HCT116 (cell line): ENCODE data around the gene TTF2. TPM values are rescaled to one million over a fixed set of nuclear protein-coding genes. Genes with fewer than 3 reads are reported as not detected.

Source experiments
- ATAC-seq: fragments of 200-7000 bp; cut with Tn5 transposase; 2 replicates; pipeline ENCODE4 v1.9.1; 2020; ENCODE audit warnings: mild to moderate bottlenecking, moderate library complexity
- BruUV-seq: library from RNA; stranded (reverse); fragments of 400-500 nt; replicated peaks from 2 replicates; lab custom pipeline; 2021; lab: Mats Ljungman, UMichigan
- CTCF ChIA-PET: fragments of 300-600 bp; sonication (Branson Sonifier 250); formaldehyde crosslinking; loops from one replicate; lab custom pipeline; 2021; ENCODE audit warnings: antibody characterized with exemption; lab: Charles Lee
- POLR2A ChIA-PET: fragments of 300-600, 350-600 bp; sonication (Branson Sonifier 250); formaldehyde crosslinking; loops from one replicate; lab custom pipeline; 2021; ENCODE audit warnings: antibody characterized with exemption; lab: Charles Lee
- RAD21 ChIA-PET, 2 experiments: fragments of 300-600 bp; sonication (Branson Sonifier 250); formaldehyde crosslinking; loops; one replicate each; lab custom pipeline; 2023; ENCODE audit warnings: low total read pairs in 2 of 2; ENCODE audit not compliant: uncharacterized antibody in 2 of 2, unreplicated experiment in 2 of 2, low non-redundant PET in 1 of 2; lab: Charles Lee
- DNase-seq: peaks from one replicate; pipeline ENCODE4 v3.0.0-alpha.2; 2010; ENCODE audit warnings: low read depth, low spot score
- H2AFZ ChIP-seq: fragments of 200-600 bp; shearing (Covaris generic), sonication (generic); 2 replicates; pipeline ENCODE4 v1.6.1; 2017; ENCODE audit warnings: low read depth, mixed run types, mixed read lengths, antibody characterized with exemption, low read length; ENCODE audit not compliant: poor library complexity, severe bottlenecking
- H3K27ac ChIP-seq: 2 replicates; pipeline ENCODE4 v1.5.1; 2012; ENCODE audit warnings: low read depth, low read length
- H3K27me3 ChIP-seq: fragments of 200-600 bp; sonication (generic); 2 replicates; pipeline ENCODE4 v1.6.1; 2016; ENCODE audit warnings: mixed run types, low read length, mixed read lengths; ENCODE audit not compliant: insufficient read depth
- H3K36me3 ChIP-seq, 2 experiments: fragments of 200-500 bp in 1 of 2; fragments of 200-600 bp in 1 of 2; sonication (Bioruptor generic) in 1 of 2; sonication (generic) in 1 of 2; 2 replicates each; pipeline versions ENCODE4 v1.5.1 to v1.6.1; 2014 to 2016; ENCODE audit warnings: low read length in 2 of 2, inconsistent platforms in 1 of 2, mixed read lengths in 1 of 2, mixed run types in 1 of 2; ENCODE audit not compliant: insufficient read depth in 2 of 2, control insufficient read depth in 1 of 2
- H3K4me1 ChIP-seq, 2 experiments: fragments of 200-600 bp in 1 of 2; sonication (generic) in 1 of 2; 2 replicates each; pipeline versions ENCODE4 v1.5.1 to v1.6.1; 2012 to 2017; ENCODE audit warnings: low read length in 2 of 2, inconsistent platforms in 1 of 2, mild to moderate bottlenecking in 1 of 2, mixed read lengths in 1 of 2, mixed run types in 1 of 2, moderate library complexity in 1 of 2; ENCODE audit not compliant: insufficient read depth in 2 of 2, control insufficient read depth in 1 of 2
- H3K4me2 ChIP-seq: fragments of 200-600 bp; sonication (generic); 2 replicates; pipeline ENCODE4 v1.6.1; 2017; ENCODE audit warnings: mixed run types, low read length, mixed read lengths
- H3K4me3 ChIP-seq, 2 experiments: fragments of 200-600 bp in 1 of 2; sonication (generic) in 1 of 2; replicated peaks in 1 of 2; 2 replicates each; pipeline ENCODE4 v1.5.1; 2011 to 2016; ENCODE audit warnings: low read length in 2 of 2, control low read depth in 1 of 2, low read depth in 1 of 2, mild to moderate bottlenecking in 1 of 2, mixed read lengths in 1 of 2, mixed run types in 1 of 2
- H3K79me2 ChIP-seq: fragments of 200-600 bp; sonication (generic); 2 replicates; pipeline ENCODE4 v1.6.1; 2017; ENCODE audit warnings: mild to moderate bottlenecking, mixed run types, low read length, moderate library complexity, mixed read lengths; ENCODE audit not compliant: insufficient read depth
- H3K9ac ChIP-seq: fragments of 200-600 bp; sonication (generic); 2 replicates; pipeline ENCODE4 v1.6.1; 2016; ENCODE audit warnings: low read length, mixed read lengths
- H3K9me2 ChIP-seq: fragments of 200-600 bp; sonication (generic), shearing (Covaris generic); 2 replicates; pipeline ENCODE4 v1.6.1; 2017; ENCODE audit warnings: mixed run types, mild to moderate bottlenecking, moderate library complexity; ENCODE audit not compliant: insufficient read depth
- H3K9me3 ChIP-seq, 2 experiments: fragments of 200-500 bp in 1 of 2; fragments of 200-600 bp in 1 of 2; sonication (Bioruptor generic) in 1 of 2; sonication (generic) in 1 of 2; 2 replicates each; pipeline ENCODE4 v1.6.1; 2014 to 2017; ENCODE audit warnings: low read length in 2 of 2, mixed read lengths in 2 of 2, inconsistent platforms in 1 of 2, low read depth in 1 of 2, mild to moderate bottlenecking in 1 of 2, mixed run types in 1 of 2, moderate library complexity in 1 of 2; ENCODE audit not compliant: control insufficient read depth in 1 of 2, insufficient read depth in 1 of 2
- H4K20me1 ChIP-seq: fragments of 200-600 bp; sonication (generic), shearing (Covaris generic); 2 replicates; pipeline ENCODE4 v1.6.1; 2017; ENCODE audit warnings: mixed run types, mild to moderate bottlenecking, moderate library complexity; ENCODE audit not compliant: insufficient read depth
- CBX3 ChIP-seq: IDR thresholded peaks from 2 replicates; pipeline ENCODE4 v1.6.1; 2012; ENCODE audit warnings: low read depth
- CEBPB ChIP-seq: IDR thresholded peaks from 2 replicates; pipeline ENCODE4 v1.6.1; 2012; ENCODE audit warnings: low read depth
- FOSL1 ChIP-seq: IDR thresholded peaks from 2 replicates; pipeline ENCODE4 v1.6.1; 2012; ENCODE audit warnings: low read depth
- JUND ChIP-seq: IDR thresholded peaks from 2 replicates; pipeline ENCODE4 v1.6.1; 2012
- POLR2A ChIP-seq: IDR thresholded peaks from 2 replicates; pipeline ENCODE4 v1.7.0; 2011; ENCODE audit warnings: borderline replicate concordance; ENCODE audit not compliant: insufficient read depth, insufficient read length; ENCODE audit errors: extremely low read depth
- POLR2AphosphoS5 ChIP-seq: IDR thresholded peaks from 2 replicates; pipeline ENCODE4 v1.6.1; 2011; ENCODE audit warnings: mild to moderate bottlenecking, low read depth, low read length, moderate library complexity
- SIN3A ChIP-seq: IDR thresholded peaks from 2 replicates; pipeline ENCODE4 v1.6.1; 2012; ENCODE audit warnings: low read depth
- SP1 ChIP-seq: IDR thresholded peaks from 2 replicates; pipeline ENCODE4 v1.6.1; 2012; ENCODE audit warnings: low read depth
- SRF ChIP-seq: IDR thresholded peaks from 2 replicates; pipeline ENCODE4 v1.6.1; 2012; ENCODE audit warnings: low read depth
- TCF7L2 ChIP-seq: IDR thresholded peaks from 2 replicates; pipeline ENCODE4 v1.7.0; 2011; ENCODE audit warnings: borderline replicate concordance, inconsistent platforms; ENCODE audit not compliant: insufficient read depth, insufficient read length; ENCODE audit errors: extremely low read depth
- YY1 ChIP-seq: IDR thresholded peaks from 2 replicates; pipeline ENCODE4 v1.6.1; 2011; ENCODE audit warnings: low read length, low read depth, moderate library complexity, mild to moderate bottlenecking; ENCODE audit not compliant: insufficient replicate concordance; ENCODE audit errors: extremely low read depth
- ZFX ChIP-seq: fragments of 450-650 bp; IDR thresholded peaks from 2 replicates; pipeline ENCODE4 v1.6.1; 2017
- intact Hi-C: fragments of 100-400 bp; cut with micrococcal nuclease; formaldehyde crosslinking; loops from 2 replicates; pipeline ENCODE4 v1.10.0; 2022
- total RNA-seq: library from RNA; stranded (reverse); gene quantifications from one replicate; pipeline ENCODE4 v1.2.1, GENCODE V29; 2021; ENCODE audit not compliant: unreplicated experiment
- TF ChIP-seq, protein P1 (sequence below): IDR thresholded peaks from 2 replicates; pipeline ENCODE4 v1.6.1; 2012; ENCODE audit warnings: low read depth
- TF ChIP-seq, protein P2 (sequence below): IDR thresholded peaks from 2 replicates; pipeline ENCODE4 v1.6.1; 2012
- TF ChIP-seq, protein P3 (sequence below): IDR thresholded peaks from 2 replicates; pipeline ENCODE4 v1.6.1; 2012
- TF ChIP-seq, protein P4 (sequence below), 3 experiments: fragments of 200-600 bp in 1 of 3; sonication (generic) in 1 of 3; IDR thresholded peaks in 2 of 3; conservative IDR thresholded peaks in 1 of 3; 2 replicates each; pipeline ENCODE4 v1.5.1; 2012 to 2017; ENCODE audit warnings: low read depth in 2 of 3, low read length in 2 of 3, antibody characterized with exemption in 1 of 3, borderline replicate concordance in 1 of 3, control low read depth in 1 of 3, mild to moderate bottlenecking in 1 of 3, mixed read lengths in 1 of 3, mixed run types in 1 of 3, moderate library complexity in 1 of 3; ENCODE audit not compliant: insufficient read depth in 1 of 3

Gene TTF2
- total RNA-seq, 1 experiment from 2014 or later = 60.3 TPM

DNA sequence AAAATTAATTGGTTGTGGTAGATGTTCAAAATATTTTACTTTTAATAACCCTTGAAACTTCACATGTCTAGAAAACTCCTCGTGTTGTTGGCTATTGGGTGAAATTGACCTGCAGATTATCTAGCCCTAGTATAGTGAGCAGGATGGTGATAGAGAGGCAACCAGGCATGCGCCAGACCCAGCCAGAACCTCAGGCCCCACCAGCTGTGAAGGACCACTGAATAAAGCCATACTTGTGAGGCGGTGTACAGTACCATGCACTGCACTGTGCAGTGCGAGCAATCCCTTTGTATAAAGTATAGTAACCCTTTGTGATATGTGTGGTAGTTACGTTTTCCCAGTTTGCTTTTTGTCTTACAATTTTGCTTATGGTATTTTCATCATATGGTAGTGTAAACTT lies 8.5 kb downstream of the TTF2 start:
- H3K4me1 ChIP-seq = no peaks in the 10 kb centered on the region
- H3K9me2 ChIP-seq = no peaks in the 10 kb centered on the region
- ChIA-PET CTCF (interaction anchor here (9.0 kb wide), 1 partner anchor 217 kb away, joined by 101 read pairs; no protein-coding TSS in a partner anchor), RAD21 (interaction anchor here in 1 of 2 experiments (1.4 kb wide), 1 partner anchor 60 kb away, joined by 6 read pairs; no protein-coding TSS in a partner anchor)
- H2AFZ ChIP-seq = no peak overlapping the region
- TF ChIP-seq, protein P1, sequence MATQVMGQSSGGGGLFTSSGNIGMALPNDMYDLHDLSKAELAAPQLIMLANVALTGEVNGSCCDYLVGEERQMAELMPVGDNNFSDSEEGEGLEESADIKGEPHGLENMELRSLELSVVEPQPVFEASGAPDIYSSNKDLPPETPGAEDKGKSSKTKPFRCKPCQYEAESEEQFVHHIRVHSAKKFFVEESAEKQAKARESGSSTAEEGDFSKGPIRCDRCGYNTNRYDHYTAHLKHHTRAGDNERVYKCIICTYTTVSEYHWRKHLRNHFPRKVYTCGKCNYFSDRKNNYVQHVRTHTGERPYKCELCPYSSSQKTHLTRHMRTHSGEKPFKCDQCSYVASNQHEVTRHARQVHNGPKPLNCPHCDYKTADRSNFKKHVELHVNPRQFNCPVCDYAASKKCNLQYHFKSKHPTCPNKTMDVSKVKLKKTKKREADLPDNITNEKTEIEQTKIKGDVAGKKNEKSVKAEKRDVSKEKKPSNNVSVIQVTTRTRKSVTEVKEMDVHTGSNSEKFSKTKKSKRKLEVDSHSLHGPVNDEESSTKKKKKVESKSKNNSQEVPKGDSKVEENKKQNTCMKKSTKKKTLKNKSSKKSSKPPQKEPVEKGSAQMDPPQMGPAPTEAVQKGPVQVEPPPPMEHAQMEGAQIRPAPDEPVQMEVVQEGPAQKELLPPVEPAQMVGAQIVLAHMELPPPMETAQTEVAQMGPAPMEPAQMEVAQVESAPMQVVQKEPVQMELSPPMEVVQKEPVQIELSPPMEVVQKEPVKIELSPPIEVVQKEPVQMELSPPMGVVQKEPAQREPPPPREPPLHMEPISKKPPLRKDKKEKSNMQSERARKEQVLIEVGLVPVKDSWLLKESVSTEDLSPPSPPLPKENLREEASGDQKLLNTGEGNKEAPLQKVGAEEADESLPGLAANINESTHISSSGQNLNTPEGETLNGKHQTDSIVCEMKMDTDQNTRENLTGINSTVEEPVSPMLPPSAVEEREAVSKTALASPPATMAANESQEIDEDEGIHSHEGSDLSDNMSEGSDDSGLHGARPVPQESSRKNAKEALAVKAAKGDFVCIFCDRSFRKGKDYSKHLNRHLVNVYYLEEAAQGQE = no peak
- TF ChIP-seq SIN3A = no peak
- no peak for TF ChIP-seq POLR2AphosphoS5
- no peak for TF ChIP-seq JUND
- TF ChIP-seq CBX3 = no peak
- no peak for TF ChIP-seq TCF7L2
- TF ChIP-seq POLR2A = no peak
- TF ChIP-seq CEBPB = no peak
- TF ChIP-seq SP1 = no peak
- no peak for TF ChIP-seq SRF
- TF ChIP-seq YY1 = no peak
- TF ChIP-seq, protein P2, sequence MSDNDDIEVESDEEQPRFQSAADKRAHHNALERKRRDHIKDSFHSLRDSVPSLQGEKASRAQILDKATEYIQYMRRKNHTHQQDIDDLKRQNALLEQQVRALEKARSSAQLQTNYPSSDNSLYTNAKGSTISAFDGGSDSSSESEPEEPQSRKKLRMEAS = no peak
- TF ChIP-seq ZFX = no peak
- TF ChIP-seq, protein P3, sequence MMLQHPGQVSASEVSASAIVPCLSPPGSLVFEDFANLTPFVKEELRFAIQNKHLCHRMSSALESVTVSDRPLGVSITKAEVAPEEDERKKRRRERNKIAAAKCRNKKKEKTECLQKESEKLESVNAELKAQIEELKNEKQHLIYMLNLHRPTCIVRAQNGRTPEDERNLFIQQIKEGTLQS = no peak
- no peak for TF ChIP-seq FOSL1
- TF ChIP-seq, protein P4, sequence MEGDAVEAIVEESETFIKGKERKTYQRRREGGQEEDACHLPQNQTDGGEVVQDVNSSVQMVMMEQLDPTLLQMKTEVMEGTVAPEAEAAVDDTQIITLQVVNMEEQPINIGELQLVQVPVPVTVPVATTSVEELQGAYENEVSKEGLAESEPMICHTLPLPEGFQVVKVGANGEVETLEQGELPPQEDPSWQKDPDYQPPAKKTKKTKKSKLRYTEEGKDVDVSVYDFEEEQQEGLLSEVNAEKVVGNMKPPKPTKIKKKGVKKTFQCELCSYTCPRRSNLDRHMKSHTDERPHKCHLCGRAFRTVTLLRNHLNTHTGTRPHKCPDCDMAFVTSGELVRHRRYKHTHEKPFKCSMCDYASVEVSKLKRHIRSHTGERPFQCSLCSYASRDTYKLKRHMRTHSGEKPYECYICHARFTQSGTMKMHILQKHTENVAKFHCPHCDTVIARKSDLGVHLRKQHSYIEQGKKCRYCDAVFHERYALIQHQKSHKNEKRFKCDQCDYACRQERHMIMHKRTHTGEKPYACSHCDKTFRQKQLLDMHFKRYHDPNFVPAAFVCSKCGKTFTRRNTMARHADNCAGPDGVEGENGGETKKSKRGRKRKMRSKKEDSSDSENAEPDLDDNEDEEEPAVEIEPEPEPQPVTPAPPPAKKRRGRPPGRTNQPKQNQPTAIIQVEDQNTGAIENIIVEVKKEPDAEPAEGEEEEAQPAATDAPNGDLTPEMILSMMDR (IDR thresholded peaks at IDR 0.05 in 2 of 3, conservative IDR thresholded peaks at IDR 0.05 in 1 of 3; ENCODE audit: borderline replicate concordance in 1 of 3, insufficient read depth in 1 of 3, low read depth in 2 of 3, low read length in 2 of 3) = no peak
- TF ChIP-seq, all 23 proteins: peak for 0
- Histone ChIP-seq H4K20me1 (no peaks in the 10 kb centered on the region), H3K27ac (no peak overlapping the region), H3K4me2 (no peak overlapping the region), H3K27me3 (no peaks in the 10 kb centered on the region), H3K9ac (no peak overlapping the region), H3K79me2 (peaks cover 61% of the 10 kb centered on the region), H3K9me3 (no peaks in the 10 kb centered on the region), H3K4me3 (no peak overlapping the region), H3K36me3 (peaks cover 0 to 13% of the 10 kb centered on the region in 2 experiments; a peak in 1 of 4 replicates)
- no TSS peak for BruUV-seq
- intact Hi-C loops = loop anchor here (1.0 to 10.0 kb wide), 3 partner anchors 216 to 826 kb away; no protein-coding TSS in a partner anchor
- POLR2A ChIA-PET = interaction anchor here (1.0 kb wide), 1 partner anchor 9 kb away, joined by 3 read pairs; the partner anchor contains the start of gene TTF2
- DNase-seq = no peak
- no peak for ATAC-seq
